OCI-LY3 (cell line): ENCODE data around the gene GOLGA2.

ENCODE experiments used
- H2AFZ ChIP-seq: fragments of 200-600, 300-600 bp; shearing (Covaris generic); 2 replicates; pipeline ENCODE4 v1.6.0; 2014; ENCODE audit warnings: antibody characterized with exemption, low read depth, low read length
- H3K27ac ChIP-seq: fragments of 200-600, 300-600 bp; sonication (generic); 2 replicates; pipeline ENCODE4 v1.5.1; 2014; ENCODE audit warnings: mild to moderate bottlenecking, low read length, moderate library complexity, mixed read lengths
- H3K27me3 ChIP-seq: fragments of 200-600, 300-600 bp; sonication (generic); 2 replicates; pipeline ENCODE4 v1.6.1; 2014; ENCODE audit warnings: low read depth, low read length, mixed read lengths
- H3K36me3 ChIP-seq: fragments of 200-600, 300-600 bp; sonication (generic); replicated peaks from 2 replicates; pipeline ENCODE3; 2014; ENCODE audit warnings: low read depth, low read length, mixed read lengths
- H3K4me1 ChIP-seq: fragments of 300-600, 200-600 bp; sonication (generic); 2 replicates; pipeline ENCODE4 v1.6.1; 2014; ENCODE audit warnings: low read length, mixed read lengths
- H3K4me2 ChIP-seq: fragments of 200-600, 300-600 bp; sonication (generic); 2 replicates; pipeline ENCODE4 v1.6.1; 2014; ENCODE audit warnings: low read length, mixed read lengths
- H3K4me3 ChIP-seq: fragments of 300-600, 200-600 bp; sonication (generic); 2 replicates; pipeline ENCODE4 v1.5.1; 2014; ENCODE audit warnings: antibody characterized with exemption, mild to moderate bottlenecking, low read length, moderate library complexity
- H3K79me2 ChIP-seq: fragments of 300-600, 200-600 bp; shearing (Covaris generic); 2 replicates; pipeline ENCODE4 v1.6.1; 2014; ENCODE audit warnings: mild to moderate bottlenecking, low read length, mixed read lengths
- H3K9ac ChIP-seq: fragments of 300-600, 200-600 bp; shearing (Covaris generic); 2 replicates; pipeline ENCODE4 v1.6.0; 2014; ENCODE audit warnings: mild to moderate bottlenecking, low read length, moderate library complexity
- H3K9me3 ChIP-seq: fragments of 200-600, 300-600 bp; shearing (Covaris generic); 2 replicates; pipeline ENCODE4 v1.6.1; 2014; ENCODE audit warnings: low read length, mixed read lengths; ENCODE audit not compliant: insufficient read depth
- H4K20me1 ChIP-seq: fragments of 200-600, 300-600 bp; sonication (generic); 2 replicates; pipeline ENCODE4 v1.6.1; 2016; ENCODE audit warnings: low read length, mixed read lengths; ENCODE audit not compliant: insufficient read depth
- CTCF ChIP-seq: fragments of 200-600, 300-600 bp; sonication (generic); IDR thresholded peaks from 2 replicates; pipeline ENCODE4 v1.5.1; 2014; ENCODE audit warnings: antibody characterized with exemption, low read length, low read depth
- EZH2phosphoT487 ChIP-seq: fragments of 200-600 bp; shearing (Covaris generic); IDR thresholded peaks from 2 replicates; pipeline ENCODE4 v1.6.1; 2018; ENCODE audit warnings: antibody characterized with exemption, mixed run types, low read depth

The GOLGA2 gene

GRCh38 chr9:128316421-128316820, 40.6 kb upstream of the GOLGA2 start:
- Histone ChIP-seq H3K9ac (no peak overlapping the region), H3K9me3 (no peaks in the 10 kb centered on the region), H3K36me3 (peaks cover 16% of the 10 kb centered on the region)

DNA sequence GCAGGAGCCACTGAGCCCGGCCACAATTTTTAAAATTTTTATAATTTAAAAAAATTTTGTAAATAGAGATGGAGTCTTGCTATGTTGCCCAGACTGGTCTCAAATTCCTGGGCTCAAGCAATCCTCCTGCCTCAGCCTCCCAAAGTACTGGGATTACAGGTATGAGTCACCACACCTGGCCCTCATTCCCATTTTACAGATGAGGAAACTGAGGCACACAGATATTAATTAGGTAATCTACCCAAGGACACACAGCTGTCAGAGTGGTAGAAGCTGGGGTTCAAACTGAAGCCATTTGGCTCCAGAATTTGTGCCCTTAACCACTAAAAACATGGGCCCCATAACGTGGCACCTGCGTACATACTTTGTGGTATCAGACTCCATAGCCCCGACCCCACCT, 38.9 kb upstream of the GOLGA2 start:
- Histone ChIP-seq H3K27ac (no peak overlapping the region), H3K9me3 (no peaks in the 10 kb centered on the region), H4K20me1 (no peaks in the 10 kb centered on the region), H3K36me3 (peaks cover 25% of the 10 kb centered on the region), H3K4me1 (no peaks in the 10 kb centered on the region), H2AFZ (no peak overlapping the region), H3K4me2 (no peak overlapping the region), H3K9ac (no peak overlapping the region), H3K27me3 (no peaks in the 10 kb centered on the region), H3K4me3 (no peak overlapping the region), H3K79me2 (no peaks in the 10 kb centered on the region)
- TF ChIP-seq EZH2phosphoT487 (no peak), CTCF (no peak)

More at GRCh38 chr9:128316421-128316820, 40.6 kb upstream of the GOLGA2 start:
- TF ChIP-seq EZH2phosphoT487 (no peak), CTCF (no peak)
- H2AFZ ChIP-seq, result no peak overlapping the region
- H3K4me1 ChIP-seq, result peaks cover 3% of the 10 kb centered on the region
- H3K27me3 ChIP-seq, result no peaks in the 10 kb centered on the region
- no peak overlapping the region for H3K27ac ChIP-seq
- H4K20me1 ChIP-seq, result no peaks in the 10 kb centered on the region
- H3K4me3 ChIP-seq, result no peak overlapping the region
- peaks cover 5% of the 10 kb centered on the region for H3K79me2 ChIP-seq
- no peak overlapping the region for H3K4me2 ChIP-seq

DNA sequence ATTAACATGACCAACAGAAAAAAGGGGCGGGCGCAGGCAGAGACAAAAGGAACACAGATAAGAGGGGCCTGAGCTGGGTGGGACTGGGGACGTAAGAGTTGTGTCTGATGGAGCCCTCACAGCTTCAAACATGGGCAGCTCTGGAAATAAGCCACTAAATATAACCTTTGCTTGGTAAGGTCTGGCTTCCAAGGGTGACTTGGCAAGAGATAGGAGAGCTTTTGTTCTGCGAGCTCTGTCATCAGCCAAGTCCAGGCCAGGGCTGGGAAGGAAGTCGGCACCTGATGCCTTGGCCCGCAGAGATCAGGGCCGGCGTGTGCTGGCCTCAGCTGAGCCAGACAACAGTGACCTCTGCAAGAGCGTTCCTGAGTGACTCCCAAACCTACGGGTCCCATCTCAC, 34.7 kb upstream of the GOLGA2 start:
- H3K27ac ChIP-seq, result no peak overlapping the region
- H4K20me1 ChIP-seq, result no peaks in the 10 kb centered on the region
- no peak overlapping the region for H3K9ac ChIP-seq
- TF ChIP-seq CTCF, result no peak
- no peak for TF ChIP-seq EZH2phosphoT487
- H3K9me3 ChIP-seq, result no peaks in the 10 kb centered on the region
- no peaks in the 10 kb centered on the region for H3K79me2 ChIP-seq
- H2AFZ ChIP-seq, result no peak overlapping the region
- peaks cover 25% of the 10 kb centered on the region for H3K36me3 ChIP-seq
- no peaks in the 10 kb centered on the region for H3K27me3 ChIP-seq
- H3K4me1 ChIP-seq, result no peaks in the 10 kb centered on the region
- no peak overlapping the region for H3K4me3 ChIP-seq
- no peak overlapping the region for H3K4me2 ChIP-seq

GRCh38 chr9:128309551-128309950, 33.7 kb upstream of the GOLGA2 start:
- Histone ChIP-seq H4K20me1 (no peaks in the 10 kb centered on the region), H3K79me2 (no peaks in the 10 kb centered on the region), H3K4me1 (no peaks in the 10 kb centered on the region), H3K9me3 (no peaks in the 10 kb centered on the region), H3K9ac (no peak overlapping the region), H3K4me3 (no peak overlapping the region), H2AFZ (no peak overlapping the region), H3K4me2 (no peak overlapping the region), H3K27me3 (no peaks in the 10 kb centered on the region), H3K36me3 (peaks cover 18% of the 10 kb centered on the region), H3K27ac (no peak overlapping the region)
- TF ChIP-seq CTCF, result no peak
- no peak for TF ChIP-seq EZH2phosphoT487
